RCC 7860 (cell line): ENCODE results near the gene VEPH1.

Source experiments
- DNase-seq: peaks from one replicate; pipeline ENCODE4 v3.0.0-alpha.2; 2015; ENCODE audit warnings: low spot score
- FAIRE-seq: peaks from 2 replicates; lab custom pipeline; 2012; peaks lifted over from hg19 to GRCh38; lab: Jason Lieb, UNC

VEPH1 gene

DNA sequence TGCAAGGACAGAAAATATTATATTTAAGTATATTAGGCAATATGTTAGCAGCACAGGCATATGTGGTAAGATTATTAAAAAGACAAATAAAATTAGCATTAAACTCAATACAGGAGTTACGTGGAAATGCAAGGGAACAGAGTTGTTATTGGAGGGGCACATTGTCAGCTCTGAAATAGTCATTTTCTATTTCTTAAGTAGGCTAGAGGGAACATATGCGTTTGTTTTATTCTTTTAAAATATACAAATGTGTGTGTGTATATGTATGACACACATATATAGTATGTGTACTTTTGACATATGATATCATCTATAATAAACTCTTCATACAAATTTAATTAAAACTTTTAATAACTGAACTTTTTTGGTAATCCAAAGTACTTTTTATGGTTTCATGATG lies 22.8 kb upstream of the VEPH1 start:
- FAIRE-seq (no peak), DNase-seq (no peak)

- DNase-seq (no peak), FAIRE-seq (no peak)
These were observed 20.6 kb upstream of the VEPH1 start for GRCh38 chr3:157523814-157524213.

- DNase-seq (no peak), FAIRE-seq (no peak)
These were observed 19.4 kb upstream of the VEPH1 start for GRCh38 chr3:157522648-157523047.

- no peak for DNase-seq
- FAIRE-seq = no peak
These were observed 17.4 kb upstream of the VEPH1 start for GRCh38 chr3:157520485-157521150.

DNA sequence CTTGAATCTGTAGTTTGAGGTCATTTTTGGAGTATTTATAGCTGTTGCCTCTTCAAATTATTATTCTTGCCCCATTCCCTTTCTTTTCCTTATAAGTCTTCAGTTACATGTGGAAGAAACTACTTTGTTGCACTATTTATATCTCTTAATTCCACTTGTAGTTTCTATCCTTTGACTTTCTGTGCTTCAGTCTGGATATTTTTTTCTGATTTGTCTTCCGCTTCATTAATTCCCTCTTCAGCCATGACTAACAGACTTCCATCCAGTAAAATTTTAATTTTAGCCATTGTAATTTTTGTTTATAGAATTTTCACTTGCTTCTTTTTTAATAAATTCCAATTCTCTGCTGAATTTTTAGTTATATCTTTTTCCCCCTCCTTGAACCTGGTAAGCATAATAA lies 15.7 kb upstream of the VEPH1 start:
- peak; percentile 51 for FAIRE-seq
- DNase-seq = no peak

DNA sequence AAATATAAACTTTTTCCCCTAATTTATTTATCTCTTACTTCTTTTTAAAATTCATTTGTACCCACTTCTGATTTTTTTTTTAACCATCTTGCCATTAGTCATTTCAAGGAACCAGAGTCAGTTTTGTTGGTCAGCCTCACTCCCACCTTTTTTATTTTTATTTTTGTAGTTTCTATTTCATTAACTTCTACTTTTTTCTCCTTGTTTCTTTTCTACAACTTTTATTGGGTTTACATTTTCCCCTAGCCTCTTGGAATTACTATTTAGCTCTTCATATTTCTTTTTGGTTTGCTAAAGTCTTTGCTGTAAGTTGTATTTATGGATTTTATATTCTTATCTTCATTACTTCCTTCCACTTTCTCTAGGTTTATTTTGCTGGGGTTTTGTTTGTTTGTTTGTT lies 13.7 kb upstream of the VEPH1 start:
- DNase-seq (no peak), FAIRE-seq (no peak)

DNA sequence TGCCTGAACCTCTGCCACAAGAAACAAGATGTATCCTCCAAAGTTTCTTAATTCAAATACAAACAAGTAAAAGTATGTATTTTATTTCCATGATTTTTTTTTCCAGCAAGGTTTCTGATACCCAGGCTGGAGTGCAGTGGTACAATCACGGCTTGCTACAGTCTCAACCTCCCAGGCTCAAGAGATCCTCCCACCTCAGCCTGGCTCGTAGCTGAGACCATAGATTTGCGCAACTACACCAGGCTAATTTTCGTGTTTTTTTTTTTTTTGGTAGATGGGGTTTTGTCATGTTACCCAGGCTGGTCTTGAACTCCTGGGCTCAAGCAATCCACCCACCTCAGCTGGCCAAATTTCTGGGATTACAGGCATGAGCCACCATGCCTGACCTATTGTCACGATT lies 12.2 kb upstream of the VEPH1 start:
- FAIRE-seq (no peak), DNase-seq (no peak)

DNA sequence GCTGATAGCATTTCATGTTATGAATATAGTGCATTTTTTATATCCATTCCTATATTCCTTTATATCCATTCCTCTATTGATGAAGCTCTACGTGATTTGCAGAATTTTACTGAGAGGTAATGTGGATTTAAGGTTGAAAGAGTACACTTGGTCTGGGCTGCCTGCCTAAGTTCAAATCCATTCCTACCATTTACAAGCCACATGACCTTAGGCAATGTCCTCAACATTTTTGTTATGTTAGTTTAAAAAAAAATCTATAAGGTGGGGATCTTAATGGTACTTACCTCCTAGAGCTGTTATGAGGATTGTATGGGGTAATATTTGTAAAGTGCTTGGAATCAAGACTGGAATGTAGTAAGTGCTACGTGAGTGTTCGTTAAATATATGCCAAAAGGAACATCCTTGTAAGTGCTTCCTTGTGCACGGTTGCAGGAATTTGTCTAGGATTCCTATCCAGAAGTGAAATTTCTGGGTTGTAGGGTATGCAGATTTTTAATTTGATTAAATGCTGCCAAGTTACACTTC lies 11.2 kb upstream of the VEPH1 start:
- no peak for FAIRE-seq

DNA sequence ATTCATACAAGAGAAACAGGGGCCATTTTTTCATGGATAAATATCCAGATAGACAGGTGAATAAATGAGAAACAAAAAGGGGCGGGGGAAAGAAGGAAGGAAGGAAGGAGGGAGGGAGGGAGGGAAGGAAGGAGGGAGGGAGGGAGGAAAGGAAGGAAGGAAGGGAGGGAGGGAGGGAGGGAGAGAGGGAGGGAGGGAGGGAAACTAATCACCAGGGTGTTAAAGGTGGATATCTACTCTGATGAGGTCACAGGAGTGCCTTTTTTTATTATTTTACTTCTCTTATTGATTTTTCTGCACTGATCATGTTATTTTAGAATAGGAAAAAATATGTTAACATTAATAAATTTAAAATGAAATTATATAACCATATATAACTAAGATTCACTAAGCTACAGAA lies 10.4 kb upstream of the VEPH1 start:
- DNase-seq (no peak), FAIRE-seq (no peak)

More for the DNA sequence above, 11.2 kb upstream of the VEPH1 start:
- DNase-seq = no peak

GRCh38 chr3:157512534-157512933 lies 9.3 kb upstream of the VEPH1 start:
- DNase-seq (no peak), FAIRE-seq (no peak)

DNA sequence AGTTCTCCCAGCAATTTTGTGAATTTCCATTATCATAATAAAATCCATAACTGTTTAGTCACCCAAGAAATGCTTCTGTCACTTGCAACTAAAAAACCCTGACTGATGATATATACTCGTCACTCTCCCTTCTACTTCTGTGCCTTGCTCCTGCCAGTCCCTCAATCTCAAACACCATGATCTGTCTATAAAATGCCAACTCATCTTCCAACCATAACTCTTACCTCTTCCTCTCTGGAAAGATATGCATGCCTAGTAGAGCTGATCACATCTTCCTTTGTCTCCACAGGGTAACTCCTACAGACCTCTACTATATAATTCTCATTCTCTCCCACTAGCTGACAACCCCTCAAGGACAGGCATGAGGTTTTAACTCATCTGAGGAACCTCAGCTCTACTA lies 5.2 kb upstream of the VEPH1 start:
- peak; percentile 23 for DNase-seq
- no peak for FAIRE-seq

GRCh38 chr3:157501863-157502262 lies 1.4 kb downstream of the VEPH1 start:
- DNase-seq (no peak), FAIRE-seq (no peak)

- DNase-seq (peak; percentile 49), FAIRE-seq (peak; percentile 89)
These were observed 3.0 kb downstream of the VEPH1 start for GRCh38 chr3:157500232-157500631.

DNA sequence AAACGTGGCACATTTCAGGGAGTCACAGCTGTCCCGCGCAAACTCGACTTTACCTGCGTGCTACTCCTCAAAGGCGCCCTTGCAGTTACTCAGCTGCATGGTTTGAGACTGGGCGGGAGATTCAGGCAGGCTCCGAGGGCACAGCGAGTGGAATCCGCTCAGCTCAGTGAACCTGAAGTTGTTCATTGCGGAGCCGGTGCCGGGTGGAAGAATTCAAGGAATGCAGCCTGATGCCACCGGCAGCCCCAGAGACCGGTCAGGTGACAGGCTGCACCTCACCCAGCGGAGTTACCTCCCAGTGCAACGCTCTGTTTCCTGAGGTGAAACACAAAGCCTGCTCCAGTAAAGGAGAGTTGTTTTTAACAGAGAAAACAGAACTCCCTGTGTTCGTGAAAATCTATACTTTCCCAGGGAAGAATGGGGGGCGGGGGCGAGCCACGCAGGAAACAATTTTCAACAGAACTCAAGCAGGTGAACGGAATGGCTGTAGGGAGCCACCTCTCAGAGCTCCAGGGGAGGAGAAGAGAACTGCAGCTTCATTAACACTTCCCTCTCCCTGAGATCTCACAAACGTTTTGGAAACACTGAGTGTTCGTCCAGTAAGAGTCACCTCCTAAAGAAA lies 3.8 kb downstream of the VEPH1 start:
- FAIRE-seq = peak; percentile 89

GRCh38 chr3:157498371-157498770 lies 4.8 kb downstream of the VEPH1 start:
- DNase-seq (no peak), FAIRE-seq (no peak)

More for the DNA sequence above, 3.8 kb downstream of the VEPH1 start:
- DNase-seq = peak; percentile 81

DNA sequence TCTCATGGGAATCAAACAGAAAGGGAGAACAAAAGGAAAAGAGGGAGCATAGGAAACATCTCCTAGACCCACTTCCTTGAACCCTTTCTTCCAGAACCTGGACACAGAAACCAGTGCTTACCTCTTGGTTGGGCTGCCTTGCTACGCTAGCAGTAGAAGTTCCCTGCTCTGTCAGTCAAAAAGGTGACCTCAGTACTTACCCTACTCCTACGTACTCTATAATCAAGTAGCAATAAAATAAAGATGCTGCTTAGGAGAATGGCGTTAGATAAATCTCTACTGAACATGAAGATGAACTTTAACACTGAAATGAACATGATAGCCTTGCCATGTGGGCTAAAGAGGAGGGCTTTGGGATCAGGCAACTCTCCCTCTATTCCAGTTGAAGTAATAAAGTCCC lies 7.4 kb downstream of the VEPH1 start:
- DNase-seq (no peak), FAIRE-seq (no peak)

DNA sequence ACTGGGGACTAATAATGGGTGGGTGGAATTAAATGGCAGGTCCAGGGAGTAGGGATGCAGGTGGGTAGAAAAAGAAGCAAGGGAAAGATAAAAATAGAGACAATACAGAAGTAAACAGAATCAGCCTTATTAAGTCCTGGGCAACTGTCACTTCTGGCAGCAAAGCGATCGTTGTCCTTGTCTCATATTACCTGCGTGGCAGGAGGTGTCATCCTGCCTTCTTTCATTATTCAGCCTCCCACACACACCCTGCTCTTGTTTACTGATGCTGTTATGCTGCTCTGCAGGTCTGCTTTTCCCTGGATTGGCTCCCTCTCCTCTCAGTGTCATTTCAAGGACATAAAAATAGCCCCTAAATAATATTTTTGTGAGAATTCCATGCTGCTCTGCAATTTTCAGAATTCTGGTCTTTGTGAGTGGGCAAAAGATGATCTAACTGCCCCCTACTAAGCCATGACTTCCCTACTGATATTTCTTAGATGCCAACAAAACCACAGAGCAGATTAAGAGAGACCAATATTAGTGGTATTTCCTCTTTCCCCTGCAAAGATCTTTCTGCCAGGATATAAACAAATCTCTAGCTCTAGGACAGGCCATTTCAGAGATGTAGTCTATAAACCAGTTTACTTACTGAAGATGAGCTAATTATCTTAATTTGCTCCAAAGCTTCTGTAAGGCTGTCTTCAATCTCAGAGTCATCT lies 8.5 kb downstream of the VEPH1 start:
- FAIRE-seq (no peak), DNase-seq (no peak)

GRCh38 chr3:157493627-157494550 lies 9.3 kb downstream of the VEPH1 start:
- FAIRE-seq (peak; percentile 75), DNase-seq (peak; percentile 42)

DNA sequence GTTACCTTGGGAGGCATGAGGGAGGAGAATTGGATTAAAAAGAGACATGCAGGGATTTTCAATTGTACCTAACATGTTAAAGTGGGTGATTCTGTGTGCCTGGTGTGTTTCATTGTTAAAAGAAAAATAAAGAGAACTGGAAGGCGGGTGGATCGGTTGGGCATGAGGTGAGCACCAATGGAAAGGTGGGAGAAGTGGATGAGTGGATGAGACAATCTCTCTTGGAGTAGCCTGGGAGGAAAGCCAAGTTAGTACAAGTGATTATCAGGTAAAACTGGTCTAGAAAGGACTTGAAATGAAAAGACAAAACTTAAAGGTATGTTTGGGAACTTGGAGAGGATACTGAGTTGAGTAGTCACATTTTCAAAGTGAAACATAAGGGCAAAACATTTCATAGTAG lies 12.1 kb downstream of the VEPH1 start:
- DNase-seq (no peak), FAIRE-seq (no peak)

DNA sequence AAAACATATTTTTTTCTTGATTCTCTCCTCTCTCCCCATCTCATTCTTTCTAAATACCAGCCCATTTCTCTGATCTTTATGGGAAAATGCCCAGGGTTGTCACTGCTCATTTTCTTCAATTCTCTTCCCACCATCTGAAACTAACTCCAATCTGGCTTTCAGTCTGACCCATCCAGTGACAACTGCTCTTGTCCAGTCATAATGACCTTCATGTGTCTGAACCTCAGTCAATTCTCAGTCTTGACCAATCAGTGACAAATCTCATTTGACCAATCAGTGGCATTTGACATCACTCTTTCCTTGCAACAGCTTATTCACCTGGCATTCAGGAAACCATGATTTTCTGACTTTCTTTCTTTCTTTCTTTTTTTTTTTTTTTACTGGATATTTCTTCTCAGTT lies 15.1 kb downstream of the VEPH1 start:
- no peak for DNase-seq
- FAIRE-seq = no peak

DNA sequence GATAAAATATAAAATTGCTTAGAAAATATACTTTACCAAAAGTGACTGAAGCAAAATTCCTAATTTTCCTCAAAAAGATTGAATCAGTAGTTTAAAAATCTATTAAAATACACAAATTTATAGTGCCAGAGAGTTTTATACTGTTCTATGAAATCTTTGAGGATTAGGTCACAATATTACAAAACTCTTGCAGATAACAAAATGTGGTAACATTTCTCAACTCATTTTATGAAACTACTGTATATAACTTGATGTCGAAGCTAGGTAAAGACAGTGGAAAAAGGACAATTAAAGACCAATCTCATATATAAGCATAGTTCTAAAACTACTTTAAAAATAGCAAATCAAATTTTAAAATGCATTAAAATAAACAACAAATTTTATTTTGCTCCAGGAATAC lies 15.9 kb downstream of the VEPH1 start:
- DNase-seq = no peak

More for the DNA sequence above, 15.9 kb downstream of the VEPH1 start:
- peak; percentile 15 for FAIRE-seq
